K562 (cell line): Measurements from ENCODE around the gene MMD2. TPM values are rescaled to one million over a fixed set of nuclear protein-coding genes. Genes with fewer than 3 reads are reported as not detected.

Source experiments
- ATAC-seq: fragments of 200-7000 bp; cut with Tn5 transposase; 3 replicates; pipeline ENCODE4 v1.9.1; 2020; ENCODE audit warnings: moderate library complexity
- BruUV-seq: library from RNA; stranded (reverse); fragments of 400-500 nt; replicated peaks from 2 replicates; lab custom pipeline; 2021; lab: Mats Ljungman, UMichigan
- CTCF ChIA-PET: fragments of 300-600 bp; formaldehyde crosslinking; extraction: SDS; loops from one replicate; lab custom pipeline; 2021; ENCODE audit warnings: low intra/inter-chr PET ratio; lab: Yijun Ruan, JAX
- POLR2A ChIA-PET: fragments of 300-600, 350-650 bp; sonication (Branson Sonifier 250); formaldehyde crosslinking; extraction: SDS; loops from one replicate; lab custom pipeline; 2021; ENCODE audit warnings: antibody characterized with exemption, inconsistent platforms; lab: Yijun Ruan, JAX
- DNase-seq, 4 experiments: peaks; one replicate each; pipeline versions ENCODE4 v3.0.0 to v3.0.0-alpha.2; 2011 to 2018; ENCODE audit warnings: low spot score in 3 of 4, mixed read lengths in 3 of 4; ENCODE audit errors: extremely low read depth in 1 of 4
- FAIRE-seq: peaks from 2 replicates; lab custom pipeline; 2011; peaks lifted over from hg19 to GRCh38; lab: Jason Lieb, UNC
- H2AFZ ChIP-seq: 2 replicates; pipeline ENCODE4 v1.6.0; 2011; ENCODE audit warnings: low read depth, low read length, control low read depth, inconsistent platforms
- H3K27ac ChIP-seq: fragments of 200-600 bp; 3 replicates; pipeline ENCODE4 v1.8.0; 2011; ENCODE audit warnings: low read depth, mild to moderate bottlenecking, control low read depth, inconsistent platforms, low read length, moderate library complexity, mixed read lengths; ENCODE audit errors: extremely low read depth
- H3K27me3 ChIP-seq, 2 experiments: fragments of 300-600 bp in 1 of 2; 2 replicates in 1 of 2; 3 replicates in 1 of 2; pipeline versions ENCODE4 v1.6.0 to v1.8.0; 2011; ENCODE audit warnings: inconsistent platforms in 2 of 2, low read length in 2 of 2, mild to moderate bottlenecking in 1 of 2, mixed read lengths in 1 of 2, moderate library complexity in 1 of 2; ENCODE audit not compliant: control insufficient read depth in 2 of 2, insufficient read depth in 2 of 2
- H3K36me3 ChIP-seq: fragments of 300-600 bp; 3 replicates; pipeline ENCODE4 v1.8.0; 2011; ENCODE audit warnings: mild to moderate bottlenecking, low read length, inconsistent platforms; ENCODE audit not compliant: control insufficient read depth, insufficient read depth
- H3K4me1 ChIP-seq, 2 experiments: fragments of 200-600 bp in 1 of 2; replicated peaks in 1 of 2; 2 replicates in 1 of 2; 3 replicates in 1 of 2; pipeline versions ENCODE4 v1.5.1 to v1.8.0; 2011; ENCODE audit warnings: inconsistent platforms in 2 of 2, low read length in 2 of 2, mild to moderate bottlenecking in 1 of 2, mixed read lengths in 1 of 2, moderate library complexity in 1 of 2; ENCODE audit not compliant: control insufficient read depth in 2 of 2, insufficient read depth in 2 of 2
- H3K4me2 ChIP-seq: 2 replicates; pipeline ENCODE4 v1.6.1; 2011; ENCODE audit warnings: low read length, control low read depth, inconsistent platforms, mixed read lengths; ENCODE audit not compliant: insufficient read depth
- H3K4me3 ChIP-seq: fragments of 200-600 bp; sonication (generic), shearing (Covaris generic); 2 replicates; pipeline ENCODE4 v1.5.1; 2016; ENCODE audit warnings: control low read depth, inconsistent platforms
- H3K79me2 ChIP-seq: fragments of 200-600 bp; 3 replicates; pipeline ENCODE4 v1.8.0; 2011; ENCODE audit warnings: low read length, inconsistent platforms; ENCODE audit not compliant: control insufficient read depth, insufficient read depth
- H3K9ac ChIP-seq, 2 experiments: 2 replicates each; pipeline versions ENCODE4 v1.6.0 to v1.6.1; 2011; ENCODE audit warnings: low read depth in 2 of 2, low read length in 2 of 2, control low read depth in 1 of 2, inconsistent platforms in 1 of 2, mild to moderate bottlenecking in 1 of 2, mixed read lengths in 1 of 2; ENCODE audit not compliant: insufficient read depth in 1 of 2
- H3K9me1 ChIP-seq: one replicate; pipeline ENCODE4 v1.6.0; 2011; ENCODE audit warnings: inconsistent platforms, mild to moderate bottlenecking, low read length, moderate library complexity; ENCODE audit not compliant: control insufficient read depth, insufficient read depth
- H3K9me3 ChIP-seq: replicated peaks from 2 replicates; pipeline ENCODE4 v1.5.1; 2011; ENCODE audit warnings: low read depth, low read length, inconsistent platforms; ENCODE audit not compliant: control insufficient read depth, insufficient read depth
- H4K20me1 ChIP-seq: replicated peaks from 2 replicates; pipeline ENCODE4 v1.6.1; 2011; ENCODE audit warnings: low read length, inconsistent platforms, mixed read lengths; ENCODE audit not compliant: control insufficient read depth, insufficient read depth
- ATF3 ChIP-seq, 2 experiments: fragments of 450-650 bp in 1 of 2; sonication (generic) in 1 of 2; formaldehyde crosslinking in 1 of 2; IDR thresholded peaks in 1 of 2; conservative IDR thresholded peaks in 1 of 2; 2 replicates each; pipeline versions ENCODE4 v1.6.1 to v1.8.1; 2016 to 2023; ENCODE audit warnings: mild to moderate bottlenecking in 2 of 2, moderate library complexity in 2 of 2, inconsistent platforms in 1 of 2, missing genetic modification reagents in 1 of 2
- CEBPB ChIP-seq: fragments of 450-650 bp; IDR thresholded peaks from 2 replicates; pipeline ENCODE4 v1.6.1; 2016; ENCODE audit warnings: missing genetic modification characterization, missing compliant biosample characterization
- CEBPG ChIP-seq, 3 experiments: fragments of 200-800 bp in 1 of 3; sonication (Bioruptor generic) in 1 of 3; sonication (generic) in 1 of 3; formaldehyde crosslinking in 1 of 3; IDR thresholded peaks in 2 of 3; conservative IDR thresholded peaks in 1 of 3; 2 replicates each; pipeline versions ENCODE4 v1.6.1 to v1.8.0; 2016 to 2022; ENCODE audit warnings: missing compliant biosample characterization in 2 of 3, missing genetic modification characterization in 2 of 3, mild to moderate bottlenecking in 1 of 3, missing genetic modification reagents in 1 of 3
- NRF1 ChIP-seq, 2 experiments: fragments of 450-650 bp; IDR thresholded peaks in 1 of 2; conservative IDR thresholded peaks in 1 of 2; 2 replicates each; pipeline ENCODE4 v1.6.1; 2014; ENCODE audit warnings: mild to moderate bottlenecking in 2 of 2
- WGBS: fragments of 100-300 bp; shearing (Covaris generic); methylation state at CpG from one replicate; pipeline ENCODE4 v1.1.6; 2016; ENCODE audit warnings: low coverage, mixed read lengths; ENCODE audit not compliant: insufficient coverage; ENCODE audit errors: missing lambda C conversion rate; 5-methylcytosine and 5-hydroxymethylcytosine counted together
- in situ Hi-C: fragments of 300-500 bp; cut with MboI; formaldehyde crosslinking; loops from 4 replicates; pipeline ENCODE4 v1.15.0; 2018; ENCODE audit warnings: inconsistent platforms, mixed read lengths
- intact Hi-C: fragments of 100-400 bp; cut with micrococcal nuclease; formaldehyde crosslinking; loops from 2 replicates; pipeline ENCODE4 v1.14.2; 2022
- polyA plus RNA-seq, 8 experiments: library from polyadenylated mRNA; depleted of rRNA in 4 of 8; stranded (reverse) in 5 of 8; unstranded in 3 of 8; fragments of >200 nt; fragmentation: Nextera tagmentation in 2 of 8; fragmentation: Illumina TruSeq in 1 of 8; extraction: Ambion mirVana in 2 of 8; extraction: Trizol in 1 of 8; gene quantifications; 2 replicates each; pipeline versions ENCODE4 v1.2.1 to v1.2.3, GENCODE V29; 2011 to 2014; ENCODE audit warnings: inconsistent platforms in 1 of 8, missing spikeins in 1 of 8
- total RNA-seq, 7 experiments: library from RNA; depleted of rRNA in 6 of 7; stranded (reverse); fragments of >200 nt in 6 of 7; fragmentation: Illumina TruSeq in 2 of 7; extraction: Trizol in 2 of 7; gene quantifications; 2 replicates each; pipeline versions ENCODE4 v1.2.1 to v1.2.3, GENCODE V29; 2011 to 2021; ENCODE audit warnings: low replicate concordance in 1 of 7

The MMD2 gene
- total and polyA plus RNA-seq, 9 of the 15 experiments (the other 6 are each of a cell fraction or from before 2014, with no cell fraction given): not detected

DNA sequence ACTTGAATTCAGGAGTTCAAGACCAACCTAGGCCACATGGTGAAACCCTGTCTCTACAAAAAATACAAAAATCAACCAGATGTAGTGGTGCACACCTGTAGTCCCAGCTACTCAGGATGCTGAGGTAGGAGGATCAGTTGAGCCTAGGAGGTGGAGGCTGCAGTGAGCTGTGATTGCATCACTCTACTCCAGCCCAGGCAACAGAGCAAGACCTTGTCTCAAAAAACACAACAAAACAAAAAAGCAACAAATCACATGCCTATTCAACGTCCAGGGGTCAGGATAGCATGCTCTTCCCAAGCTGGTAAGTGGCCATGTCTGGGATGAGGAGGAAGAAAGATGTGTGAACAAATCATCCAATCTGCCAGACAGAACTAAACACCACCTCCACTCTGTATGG is 69.3 kb downstream of the MMD2 start:
- no peaks in the 10 kb centered on the region; the same call in 1 of the 2 replicates for H3K9me3 ChIP-seq
- ChIA-PET CTCF (no interaction called here), POLR2A (no interaction called here)
- H2AFZ ChIP-seq: no peak overlapping the region
- peaks cover 0 to 10% of the 10 kb centered on the region in 2 experiments; a peak in 3 of 5 replicates for H3K27me3 ChIP-seq
- TF ChIP-seq CEBPB (peak; percentile 50), CEBPG (CRISPR knock-in tag; IDR thresholded peaks at IDR 0.05) (peak; percentile 55; the same call in 1 of the 2 replicates), CEBPG (tag; conservative IDR thresholded peaks at IDR 0.05 in 1 of 2, IDR thresholded peaks at IDR 0.05 in 1 of 2) (peak in 1 of 2 experiments; percentile 52; a peak in 1 of 4 replicates), NRF1 (conservative IDR thresholded peaks at IDR 0.05 in 1 of 2, IDR thresholded peaks at IDR 0.05 in 1 of 2) (no peak), ATF3 (IDR thresholded peaks at IDR 0.05) (peak; percentile 65), ATF3 (CRISPR knock-in tag; conservative IDR thresholded peaks at IDR 0.05) (no peak)
- no peaks in the 10 kb centered on the region for H3K79me2 ChIP-seq
- H3K27ac ChIP-seq: no peak overlapping the region
- no peak overlapping the region for H3K4me3 ChIP-seq
- intact Hi-C loops (loop anchor here (10.0 kb wide), 2 partner anchors 95 to 275 kb away; no protein-coding TSS in a partner anchor), in situ Hi-C loops (no loop called here)
- DNase-seq (no peak), FAIRE-seq (no peak), ATAC-seq (no peak)
- H3K9ac ChIP-seq: no peak overlapping the region
- no peaks in the 10 kb centered on the region for H3K36me3 ChIP-seq
- no TSS peak for BruUV-seq
- no peaks in the 10 kb centered on the region for H3K9me1 ChIP-seq
- no peak overlapping the region for H3K4me2 ChIP-seq
- H3K4me1 ChIP-seq: no peaks in the 10 kb centered on the region
- H4K20me1 ChIP-seq: no peaks in the 10 kb centered on the region
- WGBS: 0% methylated on average over 1 of the region's 1 CpG
